Smooth muscle cell of trachea (primary cell): ENCODE measurements around the gene POU2F3. TPM values are rescaled to one million over a fixed set of nuclear protein-coding genes. Genes with fewer than 3 reads are reported as not detected.

Experiments used
- total RNA-seq: library from RNA; depleted of rRNA; stranded (reverse); fragments of >200 nt; gene quantifications from 2 replicates; pipeline ENCODE4 v1.2.1, GENCODE V29; 2014

POU2F3 gene
- total RNA-seq = under 0.01 and 0.29 TPM in 2 replicates

DNA sequence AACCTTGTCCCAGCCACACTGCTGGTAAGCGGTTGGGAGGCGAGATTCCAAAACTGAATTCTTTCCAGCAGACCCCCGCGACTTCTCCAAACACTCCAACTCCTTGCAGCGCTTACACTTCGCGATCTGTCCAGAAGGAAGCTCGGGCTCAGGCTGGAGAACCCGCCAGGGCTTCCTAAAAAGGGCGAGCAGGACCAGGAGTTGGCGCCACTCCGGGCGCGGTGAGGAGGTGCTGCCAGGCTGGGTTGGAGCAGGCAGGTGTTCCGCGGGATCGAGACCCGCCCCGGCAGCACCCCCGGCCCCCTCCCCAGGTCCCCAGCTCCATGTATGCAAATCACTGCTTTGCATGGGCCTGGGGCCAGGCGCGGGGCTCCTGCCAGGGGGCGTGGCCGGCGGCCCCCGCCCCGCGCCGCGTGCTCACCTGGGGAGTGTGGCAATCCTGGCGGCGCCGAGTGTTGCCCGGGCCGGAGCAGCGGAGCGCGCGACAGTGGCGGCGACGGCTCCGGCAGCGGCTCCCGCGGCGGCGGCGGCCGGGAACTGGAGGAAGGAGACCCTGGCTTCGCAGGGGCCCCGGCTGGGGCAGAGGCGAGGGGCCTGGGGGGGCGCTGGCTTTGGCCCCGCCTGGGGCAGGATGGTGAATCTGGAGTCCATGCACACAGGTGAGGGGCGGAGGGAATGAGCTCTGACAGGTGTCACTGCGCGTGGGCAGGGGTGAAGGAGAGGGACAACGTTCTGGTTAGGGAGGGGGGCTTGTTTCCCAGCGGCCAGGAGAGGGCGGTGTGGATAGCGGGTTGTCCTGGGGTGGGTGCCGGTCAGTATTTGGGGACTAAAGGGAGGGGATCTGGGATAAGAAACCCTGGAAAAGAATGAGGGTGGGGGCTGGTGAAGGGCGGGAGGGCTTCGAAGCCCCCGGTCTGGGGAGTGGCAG lies at the start of gene POU2F3:
Gene POU2F3, plus strand, starts transcription at position 428 of the 928 bp plus-strand sequence. Its CDS starts 204 bp downstream, at position 632.

DNA sequence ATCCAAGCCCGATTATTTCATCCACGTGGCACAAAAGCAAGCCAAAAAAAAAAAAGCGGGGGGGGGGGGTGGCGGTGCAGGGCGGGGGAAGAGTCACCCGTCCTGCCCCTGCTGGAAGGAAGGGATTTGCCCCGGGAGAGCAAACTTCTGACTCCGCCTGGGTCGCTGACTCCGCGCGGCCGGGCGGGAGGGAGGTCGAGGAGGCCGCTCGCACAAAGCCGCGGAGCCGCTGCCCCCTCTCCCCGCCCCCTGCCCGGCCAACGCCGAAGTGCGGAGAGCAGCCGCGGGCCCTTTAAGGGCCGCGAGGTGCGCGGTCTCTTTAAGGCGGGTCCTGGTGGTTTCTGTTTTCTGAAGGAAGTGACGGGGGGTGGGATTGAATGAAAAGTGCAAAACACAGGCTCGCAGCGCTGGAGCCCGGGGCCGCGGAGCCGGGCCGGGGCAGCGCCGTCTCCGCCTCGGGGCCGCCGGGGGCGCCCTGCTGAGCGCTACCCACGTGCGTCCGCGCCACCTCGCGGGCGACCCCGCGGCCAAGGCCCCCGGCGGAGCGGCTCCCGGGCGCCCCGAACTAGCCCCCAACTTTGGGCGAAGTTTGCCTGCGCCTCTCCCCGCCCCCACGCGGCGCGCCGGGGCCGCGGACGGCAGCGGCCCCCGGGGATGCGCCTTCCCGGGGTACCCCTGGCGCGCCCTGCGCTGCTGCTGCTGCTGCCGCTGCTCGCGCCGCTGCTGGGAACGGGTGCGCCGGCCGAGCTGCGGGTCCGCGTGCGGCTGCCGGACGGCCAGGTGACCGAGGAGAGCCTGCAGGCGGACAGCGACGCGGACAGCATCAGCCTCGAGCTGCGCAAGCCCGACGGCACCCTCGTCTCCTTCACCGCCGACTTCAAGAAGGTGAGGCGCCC lies 29.1 kb upstream of the POU2F3 start, which contains the start of gene OAF:
Gene OAF, plus strand, starts transcription at position 407 of the 896 bp plus-strand sequence. Its CDS starts 248 bp downstream, at position 655.

DNA sequence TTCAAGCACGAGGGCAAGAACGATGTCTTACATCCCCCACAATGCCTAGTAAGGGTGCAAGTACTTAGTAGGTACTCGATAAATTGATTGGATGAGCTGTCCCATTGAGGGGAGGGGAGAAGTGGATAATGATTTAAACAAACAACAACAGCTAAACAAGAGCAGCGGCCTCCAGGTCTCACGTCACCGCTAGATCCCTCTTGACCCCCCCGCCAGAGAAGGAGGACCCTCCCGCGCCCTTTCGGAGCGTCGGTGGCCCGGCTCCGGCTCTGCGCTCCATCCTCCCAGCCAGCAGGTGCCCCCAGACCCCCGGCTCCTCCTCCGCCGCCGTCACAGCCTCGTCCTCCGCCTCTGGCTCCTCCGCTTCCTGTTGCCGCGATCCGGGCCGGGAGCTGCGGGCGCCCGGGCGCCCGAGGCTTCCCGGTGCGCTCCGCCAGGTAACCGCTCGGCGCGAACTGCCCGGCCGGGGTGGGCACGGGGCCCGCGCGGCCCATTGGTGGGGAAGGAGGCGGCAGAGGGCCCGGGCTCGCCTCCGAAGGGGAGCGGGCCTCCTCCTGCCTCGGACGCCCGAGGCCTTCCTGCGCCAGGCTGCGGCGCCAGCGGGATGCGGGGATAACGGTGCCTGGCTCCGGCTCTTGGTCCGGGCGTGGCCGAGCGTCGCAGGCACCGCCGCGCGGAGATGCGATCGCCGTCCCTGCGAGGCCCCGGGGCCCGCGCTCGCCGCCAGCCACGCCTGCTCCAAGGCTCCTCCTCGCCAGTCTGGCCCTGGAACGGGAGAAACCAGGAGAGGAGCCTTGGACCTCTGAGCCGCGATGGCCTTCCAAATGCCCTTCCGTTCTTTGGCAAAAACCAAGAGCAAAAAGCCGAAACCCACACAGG lies 85.2 kb downstream of the POU2F3 start, which contains the start of gene TLCD5:
Gene TLCD5, plus strand, starts transcription at position 368 of the 879 bp plus-strand sequence. CDS start 2,143 bp downstream, outside the sequence.

DNA sequence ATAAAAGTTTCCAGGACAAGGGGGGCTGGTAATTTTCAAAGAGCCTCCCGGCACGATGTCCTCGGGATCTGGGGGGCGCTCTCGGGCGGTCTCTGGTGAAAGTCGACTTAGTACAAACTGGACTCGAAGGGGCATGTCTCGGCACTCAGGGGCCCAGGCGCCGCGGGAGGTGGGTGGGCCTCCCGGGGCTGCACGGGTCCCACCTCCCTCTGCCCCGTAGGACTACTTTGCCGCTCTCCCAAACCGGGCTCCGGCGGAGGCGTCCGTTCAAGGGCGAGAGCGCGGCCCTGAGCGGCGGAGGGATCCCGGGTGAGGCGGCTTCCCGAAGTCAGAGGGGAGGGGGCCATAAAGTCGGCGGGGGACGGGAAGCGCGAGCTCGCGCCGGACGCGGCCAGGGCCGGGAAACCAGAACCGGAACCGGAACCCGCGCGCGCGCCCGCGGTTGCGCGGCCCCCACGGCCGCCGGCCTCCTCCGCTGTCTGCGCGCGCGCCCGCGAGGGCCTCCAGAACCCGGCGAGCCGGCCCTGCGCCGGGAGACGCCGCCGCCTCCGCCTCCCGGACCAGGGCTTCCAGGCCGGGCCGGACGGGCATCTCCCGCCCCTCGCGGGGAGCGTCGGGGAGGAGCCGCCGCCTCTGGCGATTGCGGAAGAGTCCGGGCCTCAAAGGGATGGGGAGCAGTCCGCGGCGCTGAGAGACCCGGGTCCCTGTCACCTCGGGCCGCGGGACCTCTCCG lies 96.1 kb downstream of the POU2F3 start, which contains the start of gene ARHGEF12:
Gene ARHGEF12, plus strand, starts transcription at position 506 of the 733 bp plus-strand sequence. CDS start 831 bp downstream, outside the sequence.

Other genes starting within 250 kb of the POU2F3 start
- gene TRIM29, start 102.0 kb upstream of the POU2F3 start, total RNA-seq = 0.17 TPM in 1 of 2 replicates, not detected in the other
- gene OAF, start 29.1 kb upstream of the POU2F3 start, total RNA-seq = 51.2 and 139 TPM in 2 replicates
- 9.4 and 10.0 TPM in 2 replicates for gene TLCD5, start 85.2 kb downstream of the POU2F3 start, total RNA-seq
- 101 and 124 TPM in 2 replicates for gene ARHGEF12, start 96.3 kb downstream of the POU2F3 start, total RNA-seq